ENCODE results near the gene ADM2. TPM values are rescaled to one million over a fixed set of nuclear protein-coding genes. Genes with fewer than 3 reads are reported as not detected.

ADM2 gene
- total RNA-seq, 1 experiment from 2014 or later: 10.5 TPM

- Histone ChIP-seq H3F3A (ENCODE audit: insufficient read depth, low read depth) (peaks cover 43% of the 10 kb centered on the region), H2AFZ (no peak overlapping the region), H3K9me3 (ENCODE audit: insufficient read depth, low read depth) (no peaks in the 10 kb centered on the region), H4K20me1 (ENCODE audit: insufficient read depth) (peaks cover 68% of the 10 kb centered on the region), H3K4me2 (peak overlapping the region; percentile 87), H3K4me1 (replicated peaks; ENCODE audit: insufficient read depth) (peaks cover 60% of the 10 kb centered on the region), H3K9me2 (ENCODE audit: insufficient read depth) (no peaks in the 10 kb centered on the region), H3K36me3 (ENCODE audit: low read depth) (peaks cover 5% of the 10 kb centered on the region; the same call in 1 of the 2 replicates), H3K27ac (no peak overlapping the region), H3K4me3 (no peak overlapping the region), H3K27me3 (ENCODE audit: insufficient read depth, low read depth) (no peaks in the 10 kb centered on the region), H3K79me2 (ENCODE audit: low read depth) (peaks cover 66% of the 10 kb centered on the region)
- CTCF ChIA-PET: no interaction called here
- POLR2A ChIA-PET (ENCODE audit: unreplicated experiment): no interaction called here
- intact Hi-C loops (cut with micrococcal nuclease; ENCODE audit: unreplicated experiment): no loop called here
- DNase-seq: peak in 1 of 2 experiments; percentile 34
- no TSS peak for BruUV-seq (replicated peaks)
- TF ChIP-seq EZH2 (IDR thresholded peaks at IDR 0.05; ENCODE audit: low read depth): no peak
- TF ChIP-seq CTCF (conservative IDR thresholded peaks at IDR 0.05): no peak
Measured at GRCh38 chr22:50471962-50472361, 9.4 kb upstream of the ADM2 start.

- BruUV-seq (replicated peaks): no TSS peak
- DNase-seq: peak in 1 of 2 experiments; percentile 43
- Histone ChIP-seq H3K4me3 (peak overlapping the region; percentile 77; the same call in 1 of the 2 replicates), H3K27ac (no peak overlapping the region), H3K9me3 (ENCODE audit: insufficient read depth, low read depth) (no peaks in the 10 kb centered on the region), H4K20me1 (ENCODE audit: insufficient read depth) (peaks cover 61% of the 10 kb centered on the region), H3K79me2 (ENCODE audit: low read depth) (peaks cover 62% of the 10 kb centered on the region), H3K27me3 (ENCODE audit: insufficient read depth, low read depth) (no peaks in the 10 kb centered on the region), H3F3A (ENCODE audit: insufficient read depth, low read depth) (peaks cover 47% of the 10 kb centered on the region), H3K9me2 (ENCODE audit: insufficient read depth) (no peaks in the 10 kb centered on the region), H3K4me2 (peak overlapping the region; percentile 87), H3K36me3 (ENCODE audit: low read depth) (no peaks in the 10 kb centered on the region), H2AFZ (no peak overlapping the region), H3K4me1 (replicated peaks; ENCODE audit: insufficient read depth) (peaks cover 60% of the 10 kb centered on the region)
- POLR2A ChIA-PET (ENCODE audit: unreplicated experiment): interaction anchor here (0.6 kb wide), 1 partner anchor 12 kb away, joined by 3 read pairs; no protein-coding TSS in a partner anchor
- intact Hi-C loops (cut with micrococcal nuclease; ENCODE audit: unreplicated experiment): no loop called here
- CTCF ChIA-PET: no interaction called here
- TF ChIP-seq CTCF (conservative IDR thresholded peaks at IDR 0.05) (peak; percentile 66), EZH2 (IDR thresholded peaks at IDR 0.05; ENCODE audit: low read depth) (no peak)
Measured at GRCh38 chr22:50473088-50473487, 8.3 kb upstream of the ADM2 start.

GRCh38 chr22:50473855-50474671 lies 7.3 kb upstream of the ADM2 start:
- Histone ChIP-seq H3K4me1 (replicated peaks; ENCODE audit: insufficient read depth) (peaks cover 53% of the 10 kb centered on the region), H3K4me3 (peak overlapping the region; percentile 77), H2AFZ (no peak overlapping the region), H3K27me3 (ENCODE audit: insufficient read depth, low read depth) (no peaks in the 10 kb centered on the region), H3K36me3 (ENCODE audit: low read depth) (no peaks in the 10 kb centered on the region), H3K79me2 (ENCODE audit: low read depth) (peaks cover 52% of the 10 kb centered on the region), H3K4me2 (peak overlapping the region; percentile 87), H3K27ac (no peak overlapping the region), H3F3A (ENCODE audit: insufficient read depth, low read depth) (peaks cover 38% of the 10 kb centered on the region), H3K9me2 (ENCODE audit: insufficient read depth) (no peaks in the 10 kb centered on the region), H3K9me3 (ENCODE audit: insufficient read depth, low read depth) (no peaks in the 10 kb centered on the region), H4K20me1 (ENCODE audit: insufficient read depth) (peaks cover 51% of the 10 kb centered on the region)
- DNase-seq: peak; percentile 46
- intact Hi-C loops (cut with micrococcal nuclease; ENCODE audit: unreplicated experiment): no loop called here
- no peak for TF ChIP-seq EZH2 (IDR thresholded peaks at IDR 0.05; ENCODE audit: low read depth)
- TF ChIP-seq CTCF (conservative IDR thresholded peaks at IDR 0.05): no peak
- ChIA-PET POLR2A (ENCODE audit: unreplicated experiment) (no interaction called here), CTCF (no interaction called here)
- TSS peak; percentile 58 for BruUV-seq (replicated peaks)
